Large intestine (tissue), 3 donors: ENCODE results near the gene ANKRD44. TPM values are rescaled to one million over a fixed set of nuclear protein-coding genes. Genes with fewer than 3 reads are reported as not detected.

Experiments
- DNase-seq, 2 donors: peaks; one replicate each; pipeline versions ENCODE4 v3.0.0 to v3.0.0-alpha.2; 2013
- H3K27ac ChIP-seq: one replicate; pipeline ENCODE4 v1.5.1; 2013; ENCODE audit warnings: low read length
- H3K27me3 ChIP-seq: 2 replicates; pipeline ENCODE4 v1.6.1; 2013; ENCODE audit warnings: low read length; ENCODE audit not compliant: control insufficient read depth, insufficient read depth
- H3K36me3 ChIP-seq: 2 replicates; pipeline ENCODE4 v1.6.1; 2013; ENCODE audit warnings: low read length; ENCODE audit not compliant: control insufficient read depth, insufficient read depth
- H3K4me1 ChIP-seq: one replicate; pipeline ENCODE4 v1.6.1; 2013; ENCODE audit warnings: low read length; ENCODE audit not compliant: control insufficient read depth, insufficient read depth
- H3K4me3 ChIP-seq: one replicate; pipeline ENCODE4 v1.5.1; 2013; ENCODE audit warnings: low read length
- H3K9me3 ChIP-seq: one replicate; pipeline ENCODE4 v1.6.1; 2013; ENCODE audit warnings: mild to moderate bottlenecking, low read depth, low read length, moderate library complexity; ENCODE audit not compliant: control insufficient read depth
- WGBS: methylation state at CpG from one replicate; pipeline ENCODE4 v1.1.5; 2013; ENCODE audit warnings: low lambda C conversion rate; ENCODE audit not compliant: insufficient coverage; 5-methylcytosine and 5-hydroxymethylcytosine counted together
- polyA plus RNA-seq: library from polyadenylated mRNA; unstranded; fragments of 120-200 nt; gene quantifications from one replicate; pipeline ENCODE4 v1.2.1, GENCODE V29; 2013

ANKRD44 gene
- polyA plus RNA-seq, 1 donor = 8.4 TPM

DNA sequence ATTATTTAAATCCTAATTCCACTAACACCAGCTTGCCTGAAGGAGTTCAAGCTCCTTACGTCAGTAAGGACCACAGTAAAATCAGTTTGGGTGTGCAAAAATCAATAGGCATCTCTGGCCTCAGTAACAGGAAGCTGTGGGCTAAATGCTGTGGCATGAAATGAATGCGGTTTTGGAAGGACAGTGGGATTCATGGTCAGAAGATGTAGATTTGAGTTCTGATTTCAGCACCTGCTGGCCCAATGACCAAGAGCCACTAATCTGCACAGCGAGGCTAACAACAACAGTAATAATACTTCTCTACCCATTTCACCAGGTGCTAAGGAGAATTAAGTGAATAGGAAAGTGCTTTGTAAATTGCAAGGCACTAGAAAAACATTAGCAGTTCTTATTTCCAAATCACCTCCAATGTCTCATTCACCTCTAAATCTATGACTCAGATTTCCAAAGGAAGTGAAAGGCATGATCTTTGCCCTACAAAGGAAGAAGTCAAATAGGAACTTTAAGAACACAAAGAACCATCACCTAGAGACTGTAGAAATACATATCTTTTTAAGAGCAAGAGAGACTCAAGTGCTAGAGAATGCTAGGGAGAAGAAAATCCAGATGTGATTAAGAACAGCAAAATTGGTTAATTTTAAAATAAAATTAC is 172.6 kb downstream of the ANKRD44 start:
- 80% methylated on average over 1 of the region's 3 CpGs for WGBS
- H3K27ac ChIP-seq = no peak overlapping the region
- H3K9me3 ChIP-seq = no peaks in the 10 kb centered on the region
- H3K4me3 ChIP-seq = no peak overlapping the region
- peaks cover 5% of the 10 kb centered on the region for H3K4me1 ChIP-seq
- no peaks in the 10 kb centered on the region for H3K36me3 ChIP-seq
- peak in 1 of 2 donors; percentile 32 for DNase-seq
- no peaks in the 10 kb centered on the region for H3K27me3 ChIP-seq

GRCh38 chr2:197137231-197137630 is 173.3 kb downstream of the ANKRD44 start:
- 83% methylated on average over 3 of the region's 4 CpGs for WGBS
- Histone ChIP-seq H3K9me3 (no peaks in the 10 kb centered on the region), H3K36me3 (no peaks in the 10 kb centered on the region), H3K4me3 (no peak overlapping the region), H3K27ac (no peak overlapping the region), H3K4me1 (peaks cover 5% of the 10 kb centered on the region), H3K27me3 (no peaks in the 10 kb centered on the region)
- DNase-seq = no peak

- peaks cover 5% of the 10 kb centered on the region for H3K4me1 ChIP-seq
- no peaks in the 10 kb centered on the region for H3K36me3 ChIP-seq
- WGBS = 43% methylated on average over 2 of the region's 5 CpGs
- H3K4me3 ChIP-seq = no peak overlapping the region
- H3K9me3 ChIP-seq = no peaks in the 10 kb centered on the region
- H3K27me3 ChIP-seq = no peaks in the 10 kb centered on the region
- no peak overlapping the region for H3K27ac ChIP-seq
- DNase-seq = no peak
Measured at GRCh38 chr2:197136452-197136851, 174.1 kb downstream of the ANKRD44 start.

GRCh38 chr2:197135806-197136205 is 174.8 kb downstream of the ANKRD44 start:
- H3K9me3 ChIP-seq = no peaks in the 10 kb centered on the region
- WGBS = no CpG with 5 or more reads among the region's 1 CpG
- H3K27ac ChIP-seq = no peak overlapping the region
- H3K4me3 ChIP-seq = no peak overlapping the region
- no peaks in the 10 kb centered on the region for H3K27me3 ChIP-seq
- H3K4me1 ChIP-seq = peaks cover 5% of the 10 kb centered on the region
- H3K36me3 ChIP-seq = no peaks in the 10 kb centered on the region
- DNase-seq = no peak

DNA sequence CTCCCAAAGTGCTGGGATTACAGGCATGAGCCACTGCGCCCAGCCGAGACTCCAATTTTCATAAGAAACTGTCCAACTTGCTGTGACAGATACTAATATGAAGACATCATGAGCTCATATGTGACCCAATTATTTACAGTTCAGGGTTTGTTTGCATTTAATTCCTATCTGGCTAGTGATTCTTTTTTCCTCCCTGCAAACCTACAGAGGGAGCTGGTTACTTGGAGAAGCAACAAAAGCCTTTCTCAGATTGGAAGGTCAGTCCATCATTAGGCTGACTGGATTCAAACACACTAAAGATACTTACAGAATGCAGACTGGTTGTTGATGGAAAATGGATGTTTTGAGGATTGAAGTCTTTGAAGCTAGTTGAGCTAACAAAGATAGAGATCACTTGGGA is 176.4 kb downstream of the ANKRD44 start:
- WGBS = no CpG with 5 or more reads among the region's 2 CpGs
- Histone ChIP-seq H3K36me3 (no peaks in the 10 kb centered on the region), H3K4me1 (peaks cover 5% of the 10 kb centered on the region), H3K27me3 (no peaks in the 10 kb centered on the region), H3K27ac (no peak overlapping the region), H3K4me3 (no peak overlapping the region), H3K9me3 (no peaks in the 10 kb centered on the region)
- no peak for DNase-seq

DNA sequence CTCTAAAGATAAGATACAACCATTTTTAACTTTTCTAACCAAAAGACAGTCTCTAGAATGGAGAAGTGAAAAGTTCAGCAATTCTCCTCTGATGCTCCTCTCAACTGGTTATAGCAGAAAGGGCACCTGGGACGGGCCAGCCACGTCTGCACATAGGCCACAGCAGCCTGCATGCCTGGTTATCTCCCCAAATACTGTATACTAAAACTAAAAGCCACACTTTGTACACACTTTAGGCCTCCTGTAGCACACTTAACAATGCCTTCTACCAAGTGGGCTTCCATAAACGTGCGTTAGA is 179.1 kb downstream of the ANKRD44 start:
- no peak overlapping the region for H3K4me3 ChIP-seq
- DNase-seq = no peak
- H3K27ac ChIP-seq = no peak overlapping the region
- H3K9me3 ChIP-seq = no peaks in the 10 kb centered on the region
- H3K27me3 ChIP-seq = no peaks in the 10 kb centered on the region
- H3K36me3 ChIP-seq = no peaks in the 10 kb centered on the region
- H3K4me1 ChIP-seq = no peaks in the 10 kb centered on the region
- WGBS = no CpG with 5 or more reads among the region's 4 CpGs

GRCh38 chr2:197130318-197130717 is 180.3 kb downstream of the ANKRD44 start:
- no peak for DNase-seq
- H3K27ac ChIP-seq = no peak overlapping the region
- no peak overlapping the region for H3K4me3 ChIP-seq
- no peaks in the 10 kb centered on the region for H3K9me3 ChIP-seq
- 88% methylated on average over 1 of the region's 6 CpGs for WGBS
- H3K4me1 ChIP-seq = no peaks in the 10 kb centered on the region
- H3K36me3 ChIP-seq = no peaks in the 10 kb centered on the region
- no peaks in the 10 kb centered on the region for H3K27me3 ChIP-seq

- Histone ChIP-seq H3K4me3 (no peak overlapping the region), H3K36me3 (no peaks in the 10 kb centered on the region), H3K4me1 (no peaks in the 10 kb centered on the region), H3K9me3 (no peaks in the 10 kb centered on the region), H3K27ac (no peak overlapping the region), H3K27me3 (no peaks in the 10 kb centered on the region)
- no peak for DNase-seq
- WGBS = no CpG with 5 or more reads among the region's 5 CpGs
Measured at GRCh38 chr2:197128897-197129296, 181.7 kb downstream of the ANKRD44 start.

- Histone ChIP-seq H3K36me3 (no peaks in the 10 kb centered on the region), H3K4me3 (no peak overlapping the region), H3K4me1 (no peaks in the 10 kb centered on the region), H3K27me3 (no peaks in the 10 kb centered on the region), H3K9me3 (no peaks in the 10 kb centered on the region), H3K27ac (no peak overlapping the region)
- no peak for DNase-seq
- WGBS = 100% methylated on average over 1 of the region's 1 CpG
Measured at GRCh38 chr2:197128126-197128525, 182.5 kb downstream of the ANKRD44 start.

DNA sequence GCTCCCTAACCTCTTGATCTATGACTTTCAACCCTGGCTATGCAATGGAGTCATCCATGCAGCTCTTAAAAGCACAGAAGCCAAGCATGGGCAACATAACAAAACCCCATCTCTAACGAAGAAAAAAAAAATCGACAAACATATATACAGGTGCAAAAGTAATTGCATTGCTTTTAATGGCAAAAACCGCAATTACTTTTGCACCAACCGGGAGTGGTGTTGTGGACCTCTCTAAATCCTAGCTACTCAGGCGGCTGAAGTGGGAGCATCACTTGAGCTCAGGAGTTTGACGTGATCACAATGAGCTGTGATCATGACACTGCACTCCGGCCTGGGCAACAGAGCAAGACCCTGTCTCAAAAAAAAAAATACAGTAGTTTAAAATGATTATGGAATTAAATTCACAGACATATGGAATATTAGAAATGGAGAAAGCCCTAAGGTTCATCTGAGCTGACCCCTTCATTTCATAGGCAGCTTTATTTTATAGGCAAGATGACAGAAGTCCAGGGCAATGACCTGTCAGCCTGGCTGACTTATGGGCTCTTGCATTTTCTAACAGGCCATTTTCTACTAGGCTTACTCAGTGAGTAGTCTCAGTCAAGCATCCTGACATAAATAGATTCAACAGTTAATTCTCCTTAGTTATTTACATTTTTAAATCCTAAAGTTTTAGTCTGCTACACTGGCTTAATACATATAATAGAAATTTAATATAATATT is 183.8 kb downstream of the ANKRD44 start:
- no peaks in the 10 kb centered on the region for H3K4me1 ChIP-seq
- WGBS = no CpG with 5 or more reads among the region's 7 CpGs
- H3K36me3 ChIP-seq = no peaks in the 10 kb centered on the region
- H3K27ac ChIP-seq = no peak overlapping the region
- no peak overlapping the region for H3K4me3 ChIP-seq
- no peaks in the 10 kb centered on the region for H3K27me3 ChIP-seq
- no peak for DNase-seq
- no peaks in the 10 kb centered on the region for H3K9me3 ChIP-seq
